K562 (cell line): ENCODE measurements around the gene GGCT. TPM values are rescaled to one million over a fixed set of nuclear protein-coding genes. Genes with fewer than 3 reads are reported as not detected.
A peak's percentile ranks its signal among the peaks of the same experiment; 100 is the strongest.

Experiments used
- ATAC-seq: fragments of 200-7000 bp; cut with Tn5 transposase; 3 replicates; pipeline ENCODE4 v1.9.1; 2020; ENCODE audit warnings: moderate library complexity
- BruUV-seq: library from RNA; stranded (reverse); fragments of 400-500 nt; replicated peaks from 2 replicates; lab custom pipeline; 2021; lab: Mats Ljungman, UMichigan
- CTCF ChIA-PET: fragments of 300-600 bp; formaldehyde crosslinking; extraction: SDS; loops from one replicate; lab custom pipeline; 2021; ENCODE audit warnings: low intra/inter-chr PET ratio; lab: Yijun Ruan, JAX
- POLR2A ChIA-PET: fragments of 300-600, 350-650 bp; sonication (Branson Sonifier 250); formaldehyde crosslinking; extraction: SDS; loops from one replicate; lab custom pipeline; 2021; ENCODE audit warnings: antibody characterized with exemption, inconsistent platforms; lab: Yijun Ruan, JAX
- DNase-seq, 4 experiments: peaks; one replicate each; pipeline versions ENCODE4 v3.0.0 to v3.0.0-alpha.2; 2011 to 2018; ENCODE audit warnings: low spot score in 3 of 4, mixed read lengths in 3 of 4; ENCODE audit errors: extremely low read depth in 1 of 4
- FAIRE-seq: peaks from 2 replicates; lab custom pipeline; 2011; peaks lifted over from hg19 to GRCh38; lab: Jason Lieb, UNC
- H2AFZ ChIP-seq: 2 replicates; pipeline ENCODE4 v1.6.0; 2011; ENCODE audit warnings: low read depth, low read length, control low read depth, inconsistent platforms
- H3K27ac ChIP-seq: fragments of 200-600 bp; 3 replicates; pipeline ENCODE4 v1.8.0; 2011; ENCODE audit warnings: low read depth, mild to moderate bottlenecking, control low read depth, inconsistent platforms, low read length, moderate library complexity, mixed read lengths; ENCODE audit errors: extremely low read depth
- H3K27me3 ChIP-seq, 2 experiments: fragments of 300-600 bp in 1 of 2; 2 replicates in 1 of 2; 3 replicates in 1 of 2; pipeline versions ENCODE4 v1.6.0 to v1.8.0; 2011; ENCODE audit warnings: inconsistent platforms in 2 of 2, low read length in 2 of 2, mild to moderate bottlenecking in 1 of 2, mixed read lengths in 1 of 2, moderate library complexity in 1 of 2; ENCODE audit not compliant: control insufficient read depth in 2 of 2, insufficient read depth in 2 of 2
- H3K36me3 ChIP-seq: fragments of 300-600 bp; 3 replicates; pipeline ENCODE4 v1.8.0; 2011; ENCODE audit warnings: mild to moderate bottlenecking, low read length, inconsistent platforms; ENCODE audit not compliant: control insufficient read depth, insufficient read depth
- H3K4me1 ChIP-seq, 2 experiments: fragments of 200-600 bp in 1 of 2; replicated peaks in 1 of 2; 2 replicates in 1 of 2; 3 replicates in 1 of 2; pipeline versions ENCODE4 v1.5.1 to v1.8.0; 2011; ENCODE audit warnings: inconsistent platforms in 2 of 2, low read length in 2 of 2, mild to moderate bottlenecking in 1 of 2, mixed read lengths in 1 of 2, moderate library complexity in 1 of 2; ENCODE audit not compliant: control insufficient read depth in 2 of 2, insufficient read depth in 2 of 2
- H3K4me2 ChIP-seq: 2 replicates; pipeline ENCODE4 v1.6.1; 2011; ENCODE audit warnings: low read length, control low read depth, inconsistent platforms, mixed read lengths; ENCODE audit not compliant: insufficient read depth
- H3K4me3 ChIP-seq: fragments of 200-600 bp; sonication (generic), shearing (Covaris generic); 2 replicates; pipeline ENCODE4 v1.5.1; 2016; ENCODE audit warnings: control low read depth, inconsistent platforms
- H3K79me2 ChIP-seq: fragments of 200-600 bp; 3 replicates; pipeline ENCODE4 v1.8.0; 2011; ENCODE audit warnings: low read length, inconsistent platforms; ENCODE audit not compliant: control insufficient read depth, insufficient read depth
- H3K9ac ChIP-seq, 2 experiments: 2 replicates each; pipeline versions ENCODE4 v1.6.0 to v1.6.1; 2011; ENCODE audit warnings: low read depth in 2 of 2, low read length in 2 of 2, control low read depth in 1 of 2, inconsistent platforms in 1 of 2, mild to moderate bottlenecking in 1 of 2, mixed read lengths in 1 of 2; ENCODE audit not compliant: insufficient read depth in 1 of 2
- H3K9me1 ChIP-seq: one replicate; pipeline ENCODE4 v1.6.0; 2011; ENCODE audit warnings: inconsistent platforms, mild to moderate bottlenecking, low read length, moderate library complexity; ENCODE audit not compliant: control insufficient read depth, insufficient read depth
- H3K9me3 ChIP-seq: replicated peaks from 2 replicates; pipeline ENCODE4 v1.5.1; 2011; ENCODE audit warnings: low read depth, low read length, inconsistent platforms; ENCODE audit not compliant: control insufficient read depth, insufficient read depth
- H4K20me1 ChIP-seq: replicated peaks from 2 replicates; pipeline ENCODE4 v1.6.1; 2011; ENCODE audit warnings: low read length, inconsistent platforms, mixed read lengths; ENCODE audit not compliant: control insufficient read depth, insufficient read depth
- GTF2F1 ChIP-seq: IDR thresholded peaks from 2 replicates; pipeline ENCODE4 v1.6.1; 2011; ENCODE audit warnings: low read depth, low read length, improper control_type of control experiment
- LCOR ChIP-seq: sonication (generic); formaldehyde crosslinking; IDR thresholded peaks from 2 replicates; pipeline ENCODE4 v1.8.0; 2022; ENCODE audit warnings: mild to moderate bottlenecking, missing genetic modification reagents
- MTA3 ChIP-seq: fragments of 450-650 bp; formaldehyde crosslinking; IDR thresholded peaks from 2 replicates; pipeline ENCODE4 v1.6.1; 2017; ENCODE audit warnings: mild to moderate bottlenecking, borderline replicate concordance
- POLR2AphosphoS5 ChIP-seq: IDR thresholded peaks from 2 replicates; pipeline ENCODE4 v1.6.1; 2011; ENCODE audit warnings: mild to moderate bottlenecking, low read depth, low read length, moderate library complexity; ENCODE audit not compliant: control insufficient read depth, insufficient read depth
- RAD21 ChIP-seq, 2 experiments: fragments of 250-450 bp in 1 of 2; fragments of 450-650 bp in 1 of 2; sonication (Bioruptor Pico) in 1 of 2; formaldehyde crosslinking in 1 of 2; IDR thresholded peaks in 1 of 2; conservative IDR thresholded peaks in 1 of 2; 2 replicates each; pipeline versions ENCODE4 v1.4.0 to v1.8.0; 2020 to 2022; ENCODE audit warnings: mild to moderate bottlenecking in 2 of 2, moderate library complexity in 1 of 2
- ZNF644 ChIP-seq: fragments of 200-800 bp; sonication (Bioruptor generic); IDR thresholded peaks from 2 replicates; pipeline ENCODE4 v1.6.1; 2016; ENCODE audit warnings: low read depth, missing genetic modification characterization, missing compliant biosample characterization
- WGBS: fragments of 100-300 bp; shearing (Covaris generic); methylation state at CpG from one replicate; pipeline ENCODE4 v1.1.6; 2016; ENCODE audit warnings: low coverage, mixed read lengths; ENCODE audit not compliant: insufficient coverage; ENCODE audit errors: missing lambda C conversion rate; 5-methylcytosine and 5-hydroxymethylcytosine counted together
- in situ Hi-C: fragments of 300-500 bp; cut with MboI; formaldehyde crosslinking; loops from 4 replicates; pipeline ENCODE4 v1.15.0; 2018; ENCODE audit warnings: inconsistent platforms, mixed read lengths
- intact Hi-C: fragments of 100-400 bp; cut with micrococcal nuclease; formaldehyde crosslinking; loops from 2 replicates; pipeline ENCODE4 v1.14.2; 2022
- polyA plus RNA-seq, 8 experiments: library from polyadenylated mRNA; depleted of rRNA in 4 of 8; stranded (reverse) in 5 of 8; unstranded in 3 of 8; fragments of >200 nt; fragmentation: Nextera tagmentation in 2 of 8; fragmentation: Illumina TruSeq in 1 of 8; extraction: Ambion mirVana in 2 of 8; extraction: Trizol in 1 of 8; gene quantifications; 2 replicates each; pipeline versions ENCODE4 v1.2.1 to v1.2.3, GENCODE V29; 2011 to 2014; ENCODE audit warnings: inconsistent platforms in 1 of 8, missing spikeins in 1 of 8
- total RNA-seq, 7 experiments: library from RNA; depleted of rRNA in 6 of 7; stranded (reverse); fragments of >200 nt in 6 of 7; fragmentation: Illumina TruSeq in 2 of 7; extraction: Trizol in 2 of 7; gene quantifications; 2 replicates each; pipeline versions ENCODE4 v1.2.1 to v1.2.3, GENCODE V29; 2011 to 2021; ENCODE audit warnings: low replicate concordance in 1 of 7
- TF ChIP-seq, protein P1 (sequence below): fragments of 450-650 bp; IDR thresholded peaks from 2 replicates; pipeline ENCODE4 v1.6.1; 2018; ENCODE audit not compliant: partially characterized antibody

GGCT gene
- total and polyA plus RNA-seq, 9 of the 15 experiments (the other 6 are each of a cell fraction or from before 2014, with no cell fraction given) = 79.0 to 349 (median 136) TPM

DNA sequence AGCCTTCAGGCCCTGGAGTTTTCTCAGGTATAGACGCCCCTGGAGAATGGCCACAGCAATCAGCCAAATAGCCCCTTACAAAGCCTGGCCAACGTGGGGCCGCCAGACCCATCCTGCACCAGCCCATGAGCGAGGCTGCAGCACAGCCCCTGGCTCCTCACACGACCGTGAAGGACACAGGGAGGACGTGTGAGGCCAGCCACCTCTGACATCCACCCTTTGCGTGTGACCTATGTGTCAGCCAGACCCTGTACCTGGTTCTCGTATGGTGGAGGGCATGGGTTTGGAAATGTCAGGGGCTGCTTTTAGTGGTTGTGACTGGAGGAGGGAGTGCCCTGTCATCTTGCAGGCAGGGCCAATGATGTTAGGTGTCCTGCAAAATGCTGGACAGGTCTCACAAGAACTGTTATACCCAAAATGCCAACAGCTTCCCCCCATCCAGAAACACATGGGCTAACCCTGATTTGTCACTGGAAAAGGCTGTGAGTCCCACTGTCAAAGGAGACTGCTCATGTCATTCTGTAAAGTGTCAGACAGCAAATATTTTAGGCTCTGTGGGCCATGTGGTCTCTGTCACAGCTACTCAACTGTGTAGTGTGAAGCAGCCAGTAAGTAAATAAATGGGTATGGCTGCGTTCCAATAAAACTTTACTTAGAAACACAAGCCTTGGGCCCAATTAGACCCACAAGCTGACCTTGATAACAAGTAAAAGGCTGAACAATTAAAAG, 56.0 kb downstream of the GGCT start:
- Histone ChIP-seq H3K4me3 (no peak overlapping the region), H3K27me3 (no peaks in the 10 kb centered on the region), H3K4me1 (peaks cover 0 to 4% of the 10 kb centered on the region in 2 experiments; a peak in 1 of 5 replicates), H3K9me3 (no peaks in the 10 kb centered on the region), H3K9me1 (no peaks in the 10 kb centered on the region), H4K20me1 (no peaks in the 10 kb centered on the region), H2AFZ (no peak overlapping the region), H3K27ac (no peak overlapping the region), H3K36me3 (no peaks in the 10 kb centered on the region), H3K9ac (0 out of 4 replicates have a peak overlapping the region, but pooled peaks of 1 of the 2 experiments have one; percentile 55), H3K79me2 (no peaks in the 10 kb centered on the region), H3K4me2 (no peak overlapping the region)
- FAIRE-seq = no peak
- DNase-seq = no peak
- no peak for ATAC-seq
- WGBS = 45% methylated on average over 10 of the region's 10 CpGs
- intact Hi-C loops = no loop called here
- BruUV-seq = no TSS peak
- ChIA-PET CTCF (no interaction called here), POLR2A (interaction anchor here (0.6 to 1.1 kb wide), 4 partner anchors 16 to 174 kb away, joined by 3 to 4 read pairs (median 3); no protein-coding TSS in a partner anchor)
- in situ Hi-C loops = no loop called here
- TF ChIP-seq GTF2F1 = no peak
- TF ChIP-seq MTA3 = no peak
- TF ChIP-seq, protein P1, sequence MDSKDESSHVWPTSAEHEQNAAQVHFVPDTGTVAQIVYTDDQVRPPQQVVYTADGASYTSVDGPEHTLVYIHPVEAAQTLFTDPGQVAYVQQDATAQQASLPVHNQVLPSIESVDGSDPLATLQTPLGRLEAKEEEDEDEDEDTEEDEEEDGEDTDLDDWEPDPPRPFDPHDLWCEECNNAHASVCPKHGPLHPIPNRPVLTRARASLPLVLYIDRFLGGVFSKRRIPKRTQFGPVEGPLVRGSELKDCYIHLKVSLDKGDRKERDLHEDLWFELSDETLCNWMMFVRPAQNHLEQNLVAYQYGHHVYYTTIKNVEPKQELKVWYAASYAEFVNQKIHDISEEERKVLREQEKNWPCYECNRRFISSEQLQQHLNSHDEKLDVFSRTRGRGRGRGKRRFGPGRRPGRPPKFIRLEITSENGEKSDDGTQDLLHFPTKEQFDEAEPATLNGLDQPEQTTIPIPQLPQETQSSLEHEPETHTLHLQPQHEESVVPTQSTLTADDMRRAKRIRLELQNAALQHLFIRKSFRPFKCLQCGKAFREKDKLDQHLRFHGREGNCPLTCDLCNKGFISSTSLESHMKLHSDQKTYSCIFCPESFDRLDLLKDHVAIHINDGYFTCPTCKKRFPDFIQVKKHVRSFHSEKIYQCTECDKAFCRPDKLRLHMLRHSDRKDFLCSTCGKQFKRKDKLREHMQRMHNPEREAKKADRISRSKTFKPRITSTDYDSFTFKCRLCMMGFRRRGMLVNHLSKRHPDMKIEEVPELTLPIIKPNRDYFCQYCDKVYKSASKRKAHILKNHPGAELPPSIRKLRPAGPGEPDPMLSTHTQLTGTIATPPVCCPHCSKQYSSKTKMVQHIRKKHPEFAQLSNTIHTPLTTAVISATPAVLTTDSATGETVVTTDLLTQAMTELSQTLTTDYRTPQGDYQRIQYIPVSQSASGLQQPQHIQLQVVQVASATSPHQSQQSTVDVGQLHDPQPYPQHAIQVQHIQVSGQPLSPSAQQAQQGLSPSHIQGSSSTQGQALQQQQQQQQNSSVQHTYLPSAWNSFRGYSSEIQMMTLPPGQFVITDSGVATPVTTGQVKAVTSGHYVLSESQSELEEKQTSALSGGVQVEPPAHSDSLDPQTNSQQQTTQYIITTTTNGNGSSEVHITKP = peak; percentile 38
- no peak for TF ChIP-seq POLR2AphosphoS5
- TF ChIP-seq LCOR = no peak
- no peak for TF ChIP-seq RAD21 (CRISPR knock-in tag; conservative IDR thresholded peaks at IDR 0.05 in 1 of 2, IDR thresholded peaks at IDR 0.05 in 1 of 2)
- no peak for TF ChIP-seq ZNF644 (tag)
